Measurements from ENCODE around the gene NID2. TPM values are rescaled to one million over a fixed set of nuclear protein-coding genes. Genes with fewer than 3 reads are reported as not detected.

The NID2 gene
- total RNA-seq, 1 donor: 146 TPM

- DNase-seq (ENCODE audit: low read depth): no peak
- no peak for TF ChIP-seq CTCF (IDR thresholded peaks at IDR 0.05; ENCODE audit: insufficient read depth, low read depth, low read length)
- H3K4me3 ChIP-seq (ENCODE audit: low read depth, low read length): no peak overlapping the region
These were observed 61.2 kb downstream of the NID2 start for GRCh38 chr14:52007637-52008036.

- H3K4me3 ChIP-seq (ENCODE audit: low read depth, low read length): no peak overlapping the region
- no peak for TF ChIP-seq CTCF (IDR thresholded peaks at IDR 0.05; ENCODE audit: insufficient read depth, low read depth, low read length)
- no peak for DNase-seq (ENCODE audit: low read depth)
These were observed 61.6 kb downstream of the NID2 start for GRCh38 chr14:52007211-52007610.

- no peak for DNase-seq (ENCODE audit: low read depth)
- no peak for TF ChIP-seq CTCF (IDR thresholded peaks at IDR 0.05; ENCODE audit: insufficient read depth, low read depth, low read length)
- H3K4me3 ChIP-seq (ENCODE audit: low read depth, low read length): no peak overlapping the region
These were observed 62.5 kb downstream of the NID2 start for GRCh38 chr14:52006361-52006760.

- no peak for TF ChIP-seq CTCF (IDR thresholded peaks at IDR 0.05; ENCODE audit: insufficient read depth, low read depth, low read length)
- DNase-seq (ENCODE audit: low read depth): no peak
These were observed 63.2 kb downstream of the NID2 start for GRCh38 chr14:52005625-52006024.

GRCh38 chr14:52003324-52003723, 65.5 kb downstream of the NID2 start:
- no peak overlapping the region for H3K4me3 ChIP-seq (ENCODE audit: low read depth, low read length)
- no peak for TF ChIP-seq CTCF (IDR thresholded peaks at IDR 0.05; ENCODE audit: insufficient read depth, low read depth, low read length)
- DNase-seq (ENCODE audit: low read depth): peak; percentile 55

More at GRCh38 chr14:52005625-52006024, 63.2 kb downstream of the NID2 start:
- H3K4me3 ChIP-seq (ENCODE audit: low read depth, low read length): no peak overlapping the region

GRCh38 chr14:52002542-52002941, 66.3 kb downstream of the NID2 start:
- no peak for TF ChIP-seq CTCF (IDR thresholded peaks at IDR 0.05; ENCODE audit: insufficient read depth, low read depth, low read length)
- no peak for DNase-seq (ENCODE audit: low read depth)
- H3K4me3 ChIP-seq (ENCODE audit: low read depth, low read length): no peak overlapping the region

- DNase-seq (ENCODE audit: low read depth): no peak
- TF ChIP-seq CTCF (IDR thresholded peaks at IDR 0.05; ENCODE audit: insufficient read depth, low read depth, low read length): no peak
- no peak overlapping the region for H3K4me3 ChIP-seq (ENCODE audit: low read depth, low read length)
These were observed 68.2 kb downstream of the NID2 start for GRCh38 chr14:52000696-52001095.
